SH-SY5Y (cell line): ENCODE measurements around the gene GPR35.

Experiments
- GATA2 ChIP-seq: IDR thresholded peaks from 2 replicates; pipeline ENCODE4 v1.6.1; 2011; ENCODE audit warnings: mild to moderate bottlenecking, low read depth, low read length
- GATA3 ChIP-seq: IDR thresholded peaks from 2 replicates; pipeline ENCODE4 v1.6.1; 2011; ENCODE audit warnings: low read depth, mild to moderate bottlenecking, low read length, moderate library complexity

GRCh38 chr2:240586919-240587800 is 38.1 kb upstream of the GPR35 start:
- TF ChIP-seq GATA3, result no peak
- TF ChIP-seq GATA2, result no peak
